Panc1 (cell line): Measurements from ENCODE around the gene KMT5C. TPM values are rescaled to one million over a fixed set of nuclear protein-coding genes. Genes with fewer than 3 reads are reported as not detected.

Experiments used
- ATAC-seq: fragments of 200-7000 bp; cut with Tn5 transposase; 2 replicates; pipeline ENCODE4 v1.9.1; 2020; ENCODE audit warnings: mild to moderate bottlenecking, moderate library complexity
- BruUV-seq: library from RNA; stranded (reverse); fragments of 400-500 nt; replicated peaks from 2 replicates; lab custom pipeline; 2021; lab: Mats Ljungman, UMichigan
- CTCF ChIA-PET: fragments of 300-600 bp; sonication (Branson Sonifier 250); formaldehyde crosslinking; loops from one replicate; lab custom pipeline; 2022; ENCODE audit warnings: antibody characterized with exemption; lab: Charles Lee
- POLR2A ChIA-PET: fragments of 300-600 bp; sonication (Branson Sonifier 250); formaldehyde crosslinking; loops from one replicate; lab custom pipeline; 2022; ENCODE audit warnings: antibody characterized with exemption; lab: Charles Lee
- DNase-seq: peaks from one replicate; pipeline ENCODE4 v3.0.0-alpha.2; 2010; ENCODE audit warnings: low read depth, low spot score
- H3K27ac ChIP-seq: 2 replicates; pipeline ENCODE4 v1.5.1; 2011; ENCODE audit warnings: mild to moderate bottlenecking, low read length, inconsistent platforms
- H3K27me3 ChIP-seq: fragments of 200-500 bp; sonication (Bioruptor generic); 2 replicates; pipeline ENCODE4 v1.6.0; 2014; ENCODE audit warnings: low read length, inconsistent platforms; ENCODE audit not compliant: control insufficient read depth, insufficient read depth
- H3K36me3 ChIP-seq: fragments of 200-500 bp; sonication (Bioruptor generic); 2 replicates; pipeline ENCODE4 v1.5.1; 2014; ENCODE audit warnings: inconsistent platforms, mild to moderate bottlenecking, low read length, moderate library complexity; ENCODE audit not compliant: control insufficient read depth, insufficient read depth
- H3K4me1 ChIP-seq: 2 replicates; pipeline ENCODE4 v1.5.1; 2011; ENCODE audit warnings: inconsistent platforms, mild to moderate bottlenecking, low read length, moderate library complexity; ENCODE audit not compliant: control insufficient read depth, insufficient read depth
- H3K4me3 ChIP-seq, 2 experiments: 2 replicates each; pipeline ENCODE4 v1.5.1; 2011 to 2012; ENCODE audit warnings: low read depth in 2 of 2, low read length in 2 of 2, mild to moderate bottlenecking in 2 of 2, inconsistent platforms in 1 of 2, moderate library complexity in 1 of 2
- H3K9me3 ChIP-seq: fragments of 200-500 bp; sonication (Bioruptor generic); 2 replicates; pipeline ENCODE4 v1.5.1; 2014; ENCODE audit warnings: low read depth, mild to moderate bottlenecking, inconsistent platforms, low read length, moderate library complexity; ENCODE audit not compliant: control insufficient read depth, insufficient read depth
- POLR2AphosphoS5 ChIP-seq: IDR thresholded peaks from 2 replicates; pipeline ENCODE4 v1.6.1; 2012; ENCODE audit warnings: mild to moderate bottlenecking, low read depth, low read length, moderate library complexity
- SIN3A ChIP-seq: IDR thresholded peaks from 2 replicates; pipeline ENCODE4 v1.6.1; 2012; ENCODE audit warnings: low read depth, mild to moderate bottlenecking, low read length, moderate library complexity, borderline replicate concordance; ENCODE audit not compliant: insufficient read depth
- TCF7L2 ChIP-seq: IDR thresholded peaks from 2 replicates; pipeline ENCODE4 v1.6.1; 2011; ENCODE audit warnings: mild to moderate bottlenecking, low read depth, low read length, inconsistent platforms
- in situ Hi-C: cut with HindIII; loops from 2 replicates; pipeline ENCODE4 v1.10.0; 2016; ENCODE audit warnings: low sequenced_read_pairs, low pct_unique_long_range_greater_than_20kb
- intact Hi-C: fragments of 100-400 bp; cut with micrococcal nuclease; formaldehyde crosslinking; loops from one replicate; pipeline ENCODE4 v1.10.0; 2022; ENCODE audit not compliant: unreplicated experiment
- total RNA-seq: library from RNA; stranded (reverse); gene quantifications from one replicate; pipeline ENCODE4 v1.2.1, GENCODE V29; 2021; ENCODE audit not compliant: unreplicated experiment
- TF ChIP-seq, protein P1 (sequence below): fragments of 450-650 bp; IDR thresholded peaks from 2 replicates; pipeline ENCODE4 v1.5.1; 2017; ENCODE audit warnings: mild to moderate bottlenecking
- TF ChIP-seq, protein P2 (sequence below), 2 experiments: IDR thresholded peaks; 2 replicates each; pipeline ENCODE4 v1.6.1; 2011 to 2012; ENCODE audit warnings: low read depth in 2 of 2, control low read depth in 1 of 2, low read length in 1 of 2, mild to moderate bottlenecking in 1 of 2, moderate library complexity in 1 of 2; ENCODE audit not compliant: insufficient read depth in 1 of 2

The KMT5C gene
- total RNA-seq, 1 experiment from 2014 or later = 30.6 TPM

- in situ Hi-C loops (no loop called here), intact Hi-C loops (no loop called here)
- no TSS peak for BruUV-seq
- H3K4me3 ChIP-seq = no peak overlapping the region
- ATAC-seq (no peak), DNase-seq (no peak)
- POLR2A ChIA-PET = no interaction called here
- H3K27ac ChIP-seq = no peak overlapping the region
- no peaks in the 10 kb centered on the region for H3K9me3 ChIP-seq
- no peaks in the 10 kb centered on the region for H3K27me3 ChIP-seq
- TF ChIP-seq, protein P1, sequence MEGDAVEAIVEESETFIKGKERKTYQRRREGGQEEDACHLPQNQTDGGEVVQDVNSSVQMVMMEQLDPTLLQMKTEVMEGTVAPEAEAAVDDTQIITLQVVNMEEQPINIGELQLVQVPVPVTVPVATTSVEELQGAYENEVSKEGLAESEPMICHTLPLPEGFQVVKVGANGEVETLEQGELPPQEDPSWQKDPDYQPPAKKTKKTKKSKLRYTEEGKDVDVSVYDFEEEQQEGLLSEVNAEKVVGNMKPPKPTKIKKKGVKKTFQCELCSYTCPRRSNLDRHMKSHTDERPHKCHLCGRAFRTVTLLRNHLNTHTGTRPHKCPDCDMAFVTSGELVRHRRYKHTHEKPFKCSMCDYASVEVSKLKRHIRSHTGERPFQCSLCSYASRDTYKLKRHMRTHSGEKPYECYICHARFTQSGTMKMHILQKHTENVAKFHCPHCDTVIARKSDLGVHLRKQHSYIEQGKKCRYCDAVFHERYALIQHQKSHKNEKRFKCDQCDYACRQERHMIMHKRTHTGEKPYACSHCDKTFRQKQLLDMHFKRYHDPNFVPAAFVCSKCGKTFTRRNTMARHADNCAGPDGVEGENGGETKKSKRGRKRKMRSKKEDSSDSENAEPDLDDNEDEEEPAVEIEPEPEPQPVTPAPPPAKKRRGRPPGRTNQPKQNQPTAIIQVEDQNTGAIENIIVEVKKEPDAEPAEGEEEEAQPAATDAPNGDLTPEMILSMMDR = no peak
- CTCF ChIA-PET = no interaction called here
- H3K36me3 ChIP-seq = no peaks in the 10 kb centered on the region
- H3K4me1 ChIP-seq = no peaks in the 10 kb centered on the region
Measured at GRCh38 chr19:55310498-55310897, 29.2 kb upstream of the KMT5C start.

GRCh38 chr19:55311397-55311796, 28.3 kb upstream of the KMT5C start:
- no peaks in the 10 kb centered on the region for H3K9me3 ChIP-seq
- BruUV-seq = no TSS peak
- no peaks in the 10 kb centered on the region for H3K4me1 ChIP-seq
- intact Hi-C loops = no loop called here
- CTCF ChIA-PET = no interaction called here
- H3K27me3 ChIP-seq = no peaks in the 10 kb centered on the region
- H3K4me3 ChIP-seq = no peak overlapping the region
- no peaks in the 10 kb centered on the region for H3K36me3 ChIP-seq
- POLR2A ChIA-PET = no interaction called here
- DNase-seq (no peak), ATAC-seq (no peak)
- in situ Hi-C loops = no loop called here
- no peak for TF ChIP-seq TCF7L2
- TF ChIP-seq, protein P1 = no peak
- no peak for TF ChIP-seq POLR2AphosphoS5
- no peak for TF ChIP-seq SIN3A
- TF ChIP-seq, protein P2, sequence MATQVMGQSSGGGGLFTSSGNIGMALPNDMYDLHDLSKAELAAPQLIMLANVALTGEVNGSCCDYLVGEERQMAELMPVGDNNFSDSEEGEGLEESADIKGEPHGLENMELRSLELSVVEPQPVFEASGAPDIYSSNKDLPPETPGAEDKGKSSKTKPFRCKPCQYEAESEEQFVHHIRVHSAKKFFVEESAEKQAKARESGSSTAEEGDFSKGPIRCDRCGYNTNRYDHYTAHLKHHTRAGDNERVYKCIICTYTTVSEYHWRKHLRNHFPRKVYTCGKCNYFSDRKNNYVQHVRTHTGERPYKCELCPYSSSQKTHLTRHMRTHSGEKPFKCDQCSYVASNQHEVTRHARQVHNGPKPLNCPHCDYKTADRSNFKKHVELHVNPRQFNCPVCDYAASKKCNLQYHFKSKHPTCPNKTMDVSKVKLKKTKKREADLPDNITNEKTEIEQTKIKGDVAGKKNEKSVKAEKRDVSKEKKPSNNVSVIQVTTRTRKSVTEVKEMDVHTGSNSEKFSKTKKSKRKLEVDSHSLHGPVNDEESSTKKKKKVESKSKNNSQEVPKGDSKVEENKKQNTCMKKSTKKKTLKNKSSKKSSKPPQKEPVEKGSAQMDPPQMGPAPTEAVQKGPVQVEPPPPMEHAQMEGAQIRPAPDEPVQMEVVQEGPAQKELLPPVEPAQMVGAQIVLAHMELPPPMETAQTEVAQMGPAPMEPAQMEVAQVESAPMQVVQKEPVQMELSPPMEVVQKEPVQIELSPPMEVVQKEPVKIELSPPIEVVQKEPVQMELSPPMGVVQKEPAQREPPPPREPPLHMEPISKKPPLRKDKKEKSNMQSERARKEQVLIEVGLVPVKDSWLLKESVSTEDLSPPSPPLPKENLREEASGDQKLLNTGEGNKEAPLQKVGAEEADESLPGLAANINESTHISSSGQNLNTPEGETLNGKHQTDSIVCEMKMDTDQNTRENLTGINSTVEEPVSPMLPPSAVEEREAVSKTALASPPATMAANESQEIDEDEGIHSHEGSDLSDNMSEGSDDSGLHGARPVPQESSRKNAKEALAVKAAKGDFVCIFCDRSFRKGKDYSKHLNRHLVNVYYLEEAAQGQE (IDR thresholded peaks at IDR 0.05; ENCODE audit: insufficient read depth in 1 of 2, low read depth in 2 of 2, low read length in 1 of 2) = no peak
- H3K27ac ChIP-seq = no peak overlapping the region
